IPS-18c (cell line): ENCODE data around the gene RGL2.
"Not testable (repeated sequence)": the region's sequence is repeated elsewhere in the genome, so short reads cannot be mapped to it uniquely, and the experiment has no call there.

Experiments
- H3K4me3 ChIP-seq: 2 replicates; pipeline ENCODE4 v1.7.0; 2013; ENCODE audit warnings: low read depth, mild to moderate bottlenecking, low read length, moderate library complexity; ENCODE audit not compliant: insufficient read depth
- H3K9me3 ChIP-seq: one replicate; pipeline ENCODE4 v1.6.1; 2013; ENCODE audit warnings: mild to moderate bottlenecking, low read length, moderate library complexity; ENCODE audit not compliant: control insufficient read depth, insufficient read depth

The RGL2 gene

DNA sequence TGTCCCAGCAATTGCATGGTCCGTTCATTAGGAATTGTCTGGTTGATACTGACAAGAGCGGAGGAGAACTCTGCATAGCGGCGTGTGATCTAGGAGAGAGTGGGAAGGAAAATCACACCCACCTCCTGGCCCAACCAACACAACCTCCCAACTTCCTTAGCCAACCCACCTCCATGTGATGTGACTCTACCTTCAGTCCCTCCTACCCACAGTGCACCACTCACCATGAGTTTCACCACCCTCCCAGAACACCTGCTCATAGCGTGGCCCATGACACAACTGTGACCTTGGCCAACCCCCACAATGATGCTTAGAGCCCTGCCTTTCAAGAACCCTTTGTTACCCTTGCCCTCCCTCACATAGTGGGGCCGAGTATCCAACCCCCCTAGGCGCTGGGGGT, 34.7 kb downstream of the RGL2 start:
- Histone ChIP-seq H3K9me3 (peaks cover 2% of the 10 kb centered on the region), H3K4me3 (no peak overlapping the region)

DNA sequence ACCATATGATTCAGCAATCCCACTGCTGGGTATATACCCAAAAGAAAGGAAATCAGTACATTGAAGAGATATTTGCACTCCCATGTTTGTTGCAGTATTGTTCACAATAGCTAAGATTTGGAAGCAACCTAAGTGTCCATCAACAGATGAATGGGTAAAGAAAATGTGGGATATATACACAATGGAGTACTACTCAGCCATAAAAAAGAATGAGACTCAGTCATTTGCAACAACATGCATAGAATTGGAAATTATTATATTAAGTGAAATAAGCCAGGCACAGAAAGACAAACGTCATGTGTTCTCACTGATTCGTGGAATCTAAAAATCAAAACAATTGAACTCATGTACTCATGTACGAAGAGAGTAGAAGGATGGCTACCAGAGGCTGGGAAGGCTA, 36.3 kb downstream of the RGL2 start:
- not testable (repeated sequence) for H3K9me3 ChIP-seq, H3K4me3 ChIP-seq

GRCh38 chr6:33259032-33259431, 39.7 kb downstream of the RGL2 start:
- Histone ChIP-seq H3K4me3 (no peak overlapping the region), H3K9me3 (no peaks in the 10 kb centered on the region)

DNA sequence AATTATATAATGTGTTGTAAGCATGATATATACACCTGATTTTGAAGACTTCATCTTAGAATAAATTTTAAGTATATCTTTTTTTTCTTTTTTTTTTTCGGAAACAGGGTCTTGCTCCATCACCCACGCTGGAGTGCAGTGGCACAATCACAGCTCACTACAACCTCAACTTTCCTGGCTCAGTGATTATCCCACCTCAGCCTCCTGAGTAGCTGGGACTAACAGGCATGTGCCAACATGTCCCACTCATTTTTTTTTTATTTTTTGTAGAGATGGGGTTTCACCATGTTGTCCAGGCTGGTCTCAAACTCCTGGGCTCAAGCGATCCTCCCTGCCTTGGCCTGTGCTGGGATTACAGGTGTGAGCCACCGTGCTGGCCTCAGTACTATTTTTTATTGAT, 44.2 kb downstream of the RGL2 start:
- Histone ChIP-seq H3K9me3 (no peaks in the 10 kb centered on the region), H3K4me3 (no peak overlapping the region)

DNA sequence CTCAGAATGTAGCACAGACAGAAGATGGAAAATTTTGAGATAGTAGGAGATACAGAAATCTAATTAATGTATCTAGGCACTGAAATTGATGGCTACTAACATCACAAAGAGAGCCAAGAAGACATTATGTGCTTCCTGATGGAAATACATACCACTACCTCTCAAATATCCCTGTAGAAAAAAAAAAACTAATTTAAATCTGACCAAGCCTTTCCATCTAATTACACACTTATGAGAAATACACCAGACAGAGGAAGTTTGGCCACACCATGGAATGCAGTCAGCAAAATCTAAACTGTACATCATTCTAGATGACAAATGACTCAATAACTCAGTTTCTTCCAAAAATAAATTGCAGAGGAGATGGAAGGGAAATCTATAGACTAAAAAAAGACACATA, 46.0 kb downstream of the RGL2 start:
- H3K4me3 ChIP-seq, result no peak overlapping the region
- H3K9me3 ChIP-seq, result no peaks in the 10 kb centered on the region

DNA sequence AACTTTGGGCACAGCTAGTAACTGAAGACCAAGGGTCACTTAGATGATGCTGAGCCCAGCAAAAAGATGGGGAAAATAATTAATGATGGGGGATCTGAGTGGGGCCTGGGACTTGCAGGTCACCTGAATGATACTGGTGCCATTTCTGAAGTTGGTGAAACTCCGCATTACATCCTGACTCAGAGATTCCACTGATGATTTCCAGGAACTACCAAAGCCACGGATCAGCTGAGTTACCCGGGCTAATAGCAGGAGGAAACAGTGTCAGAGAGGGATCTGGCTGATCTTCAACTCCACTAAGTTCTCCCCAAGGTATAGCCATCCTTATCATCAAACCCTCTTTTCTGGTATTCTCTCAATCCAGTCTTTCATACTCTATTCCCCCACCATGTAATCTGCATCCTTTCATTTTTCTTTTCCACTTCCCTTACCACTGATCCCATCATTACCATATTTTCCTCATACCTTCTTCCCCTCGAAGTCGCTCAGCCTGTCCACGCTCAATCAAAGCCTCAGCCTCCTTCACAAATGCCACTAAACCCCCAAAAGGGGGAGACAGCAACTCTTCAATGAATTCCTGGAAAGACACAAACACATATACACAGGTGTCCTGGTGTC, 47.2 kb downstream of the RGL2 start:
- H3K9me3 ChIP-seq, result no peaks in the 10 kb centered on the region
- H3K4me3 ChIP-seq, result no peak overlapping the region

GRCh38 chr6:33250731-33251130, 48.0 kb downstream of the RGL2 start:
- Histone ChIP-seq H3K4me3 (no peak overlapping the region), H3K9me3 (no peaks in the 10 kb centered on the region)

- Histone ChIP-seq H3K9me3 (no peaks in the 10 kb centered on the region), H3K4me3 (peak overlapping the region; percentile 60)
Observed at GRCh38 chr6:33249732-33250630, 48.8 kb downstream of the RGL2 start.

DNA sequence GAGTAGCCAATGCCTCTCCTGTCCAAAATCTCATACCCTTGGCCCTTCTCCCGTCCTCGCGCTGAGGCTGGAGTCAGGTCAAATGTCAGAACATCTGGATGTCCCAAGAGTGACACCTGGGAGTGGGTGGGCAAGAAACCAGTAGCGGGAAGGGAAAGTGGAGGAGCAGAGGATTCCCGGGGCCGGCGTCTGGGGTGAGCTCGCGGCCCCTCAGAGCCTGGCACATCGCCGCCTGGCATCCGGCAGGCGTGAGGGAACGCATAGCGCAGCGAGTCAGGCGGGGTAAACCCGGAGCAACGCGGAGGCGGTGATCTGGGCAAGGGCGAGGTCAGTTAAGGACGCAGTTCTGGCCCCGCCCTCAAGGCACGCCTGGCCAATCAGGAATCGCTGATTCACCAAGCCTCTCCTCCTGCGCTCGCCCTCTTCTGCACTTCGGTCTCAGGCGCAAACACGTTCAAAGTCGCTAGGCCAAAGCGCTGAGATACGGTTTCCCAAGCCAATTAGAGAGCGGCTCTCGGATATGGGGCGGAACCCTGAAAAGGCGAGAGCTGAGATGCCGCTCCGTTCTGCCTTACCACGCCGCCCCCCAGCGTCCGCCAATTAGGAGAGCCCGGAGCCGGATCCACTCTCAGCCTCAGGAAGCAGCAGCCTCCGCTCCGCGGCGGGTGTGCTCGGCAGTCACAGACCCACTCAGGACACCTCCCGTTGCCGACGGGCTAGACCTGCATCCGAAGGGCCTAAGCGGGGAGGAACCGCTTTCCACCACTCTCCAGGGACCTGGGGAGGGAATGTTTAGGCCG, 49.6 kb downstream of the RGL2 start:
- Histone ChIP-seq H3K9me3 (no peaks in the 10 kb centered on the region), H3K4me3 (peak overlapping the region; percentile 62)

GRCh38 chr6:33248643-33248931, 50.2 kb downstream of the RGL2 start:
- Histone ChIP-seq H3K9me3 (no peaks in the 10 kb centered on the region), H3K4me3 (peak overlapping the region; percentile 62)

DNA sequence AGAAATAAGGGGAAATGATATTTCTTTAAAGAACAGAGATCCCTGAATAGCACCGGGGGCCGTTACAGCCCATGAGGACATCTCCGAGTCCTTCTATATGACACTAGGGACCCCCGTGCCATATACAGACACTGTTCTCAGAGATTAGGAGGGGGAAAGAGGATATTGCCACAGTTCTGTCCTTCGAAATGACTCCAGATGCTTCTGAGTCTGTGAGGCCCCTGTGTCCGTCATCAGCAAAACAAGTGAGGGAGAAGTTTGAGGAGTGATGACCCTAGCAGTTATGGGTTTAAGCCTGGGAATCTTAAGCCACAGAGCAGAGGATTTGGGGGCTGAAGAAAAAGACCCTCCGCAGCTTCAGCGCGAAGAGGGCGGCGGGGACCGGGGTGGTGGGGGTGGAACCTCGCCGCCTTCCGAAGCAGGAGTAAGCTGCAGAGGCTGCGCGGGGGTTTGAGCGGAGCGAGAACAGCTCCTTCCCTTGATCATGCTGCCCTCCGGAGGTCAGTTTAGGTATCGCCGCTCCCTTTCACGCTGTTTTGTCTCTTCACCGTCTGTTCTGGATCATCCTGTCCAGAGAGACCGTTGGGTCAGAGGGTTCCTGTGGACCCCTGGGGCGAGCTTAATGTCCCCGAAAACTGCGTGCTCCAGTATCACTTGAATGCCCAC, 50.6 kb downstream of the RGL2 start:
- Histone ChIP-seq H3K4me3 (peak overlapping the region; percentile 62), H3K9me3 (no peaks in the 10 kb centered on the region)

- no peaks in the 10 kb centered on the region for H3K9me3 ChIP-seq
- H3K4me3 ChIP-seq, result no peak overlapping the region
Observed at GRCh38 chr6:33243476-33243875, 55.3 kb downstream of the RGL2 start.

DNA sequence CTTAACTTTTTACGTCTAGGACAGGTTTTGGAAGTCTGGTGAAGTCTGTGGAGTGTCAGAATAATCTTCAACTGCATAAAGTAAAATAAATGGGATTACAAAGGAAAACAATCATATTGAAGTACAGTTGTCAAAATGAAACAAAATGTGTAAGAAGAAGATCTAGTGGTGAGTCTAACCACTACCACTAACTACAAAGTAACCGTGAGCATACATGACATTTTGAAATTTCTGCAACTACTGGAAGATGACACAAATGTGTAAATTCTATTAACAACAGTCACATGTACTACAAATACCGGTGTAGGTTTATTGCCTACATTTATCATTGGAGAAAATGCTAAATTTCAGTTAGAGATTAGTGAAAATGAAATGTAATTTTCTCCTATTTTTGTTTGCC, 56.8 kb downstream of the RGL2 start:
- H3K9me3 ChIP-seq, result no peaks in the 10 kb centered on the region
- H3K4me3 ChIP-seq, result no peak overlapping the region
